Femur (tissue), 1 donor: ENCODE data around the gene RPP38.

Experiments used
- DNase-seq: peaks from one replicate; pipeline ENCODE4 v3.0.0-alpha.2; 2017

Gene RPP38

GRCh38 chr10:15113766-15114165, 16.6 kb downstream of the RPP38 start:
- no peak for DNase-seq

- no peak for DNase-seq
Measured at GRCh38 chr10:15116225-15116624, 19.1 kb downstream of the RPP38 start.

GRCh38 chr10:15118615-15119014, 21.5 kb downstream of the RPP38 start:
- DNase-seq = no peak

- DNase-seq = no peak
Measured at GRCh38 chr10:15120523-15120922, 23.4 kb downstream of the RPP38 start.

GRCh38 chr10:15121707-15122106, 24.6 kb downstream of the RPP38 start:
- DNase-seq = no peak

- DNase-seq = no peak
Measured at GRCh38 chr10:15122477-15123030, 25.4 kb downstream of the RPP38 start.

- DNase-seq = no peak
Measured at GRCh38 chr10:15123749-15124184, 26.6 kb downstream of the RPP38 start.

GRCh38 chr10:15124190-15124589, 27.0 kb downstream of the RPP38 start:
- DNase-seq = no peak

- no peak for DNase-seq
Measured at GRCh38 chr10:15124908-15125307, 27.8 kb downstream of the RPP38 start.

GRCh38 chr10:15131330-15131729, 34.2 kb downstream of the RPP38 start:
- DNase-seq = no peak

- DNase-seq = no peak
Measured at GRCh38 chr10:15136129-15137035, 39.2 kb downstream of the RPP38 start.

- no peak for DNase-seq
Measured at GRCh38 chr10:15137036-15137359, 39.8 kb downstream of the RPP38 start.

GRCh38 chr10:15137636-15138035, 40.5 kb downstream of the RPP38 start:
- no peak for DNase-seq

GRCh38 chr10:15140698-15141097, 43.5 kb downstream of the RPP38 start:
- no peak for DNase-seq

GRCh38 chr10:15141136-15142054, 44.2 kb downstream of the RPP38 start:
- peak; percentile 22 for DNase-seq

GRCh38 chr10:15144788-15145187, 47.6 kb downstream of the RPP38 start:
- DNase-seq = no peak

- no peak for DNase-seq
Measured at GRCh38 chr10:15146366-15146765, 49.2 kb downstream of the RPP38 start.

- DNase-seq = no peak
Measured at GRCh38 chr10:15147594-15148392, 50.6 kb downstream of the RPP38 start.

GRCh38 chr10:15149042-15149771, 52.1 kb downstream of the RPP38 start:
- DNase-seq = no peak

GRCh38 chr10:15150563-15150962, 53.4 kb downstream of the RPP38 start:
- DNase-seq = no peak

- DNase-seq = no peak
Measured at GRCh38 chr10:15152556-15152955, 55.4 kb downstream of the RPP38 start.
